H1 (cell line): ENCODE results near the gene C19orf73. TPM values are rescaled to one million over a fixed set of nuclear protein-coding genes. Genes with fewer than 3 reads are reported as not detected.

Experiments
- CTCF ChIA-PET: fragments of 300-600 bp; sonication (Branson Sonifier 250); formaldehyde crosslinking; loops from one replicate; lab custom pipeline; 2021; ENCODE audit not compliant: partially characterized antibody; lab: Charles Lee
- POLR2A ChIA-PET: fragments of 300-600 bp; sonication (Branson Sonifier 250); formaldehyde crosslinking; loops from one replicate; lab custom pipeline; 2021; ENCODE audit warnings: inconsistent platforms; ENCODE audit not compliant: partially characterized antibody; lab: Charles Lee
- DNase-seq, 2 experiments: peaks; one replicate each; pipeline versions ENCODE4 v3.0.0 to v3.0.0-alpha.2; 2010 to 2022; ENCODE audit warnings: low spot score in 2 of 2, low read depth in 1 of 2, mixed read lengths in 1 of 2
- FAIRE-seq: peaks from 2 replicates; lab custom pipeline; 2011; peaks lifted over from hg19 to GRCh38; lab: Jason Lieb, UNC
- H2AFZ ChIP-seq: 2 replicates; pipeline ENCODE4 v1.8.1; 2012; ENCODE audit warnings: low read length, inconsistent platforms
- H2AK5ac ChIP-seq: 2 replicates; pipeline ENCODE4 v1.6.1; 2013; ENCODE audit warnings: low read depth, low read length
- H2BK120ac ChIP-seq: replicated peaks from 2 replicates; pipeline ENCODE3; 2013; ENCODE audit warnings: low read depth, low read length, inconsistent platforms
- H2BK12ac ChIP-seq: 2 replicates; pipeline ENCODE4 v1.6.1; 2013; ENCODE audit warnings: low read depth, low read length
- H2BK15ac ChIP-seq: 2 replicates; pipeline ENCODE4 v1.6.1; 2013; ENCODE audit warnings: low read length
- H2BK20ac ChIP-seq: 2 replicates; pipeline ENCODE4 v1.6.1; 2013; ENCODE audit warnings: low read length
- H2BK5ac ChIP-seq: 2 replicates; pipeline ENCODE4 v1.6.1; 2013; ENCODE audit warnings: low read depth, low read length
- H3K14ac ChIP-seq: 2 replicates; pipeline ENCODE4 v1.6.1; 2013; ENCODE audit warnings: inconsistent platforms; ENCODE audit not compliant: insufficient read length
- H3K18ac ChIP-seq: 2 replicates; pipeline ENCODE4 v1.6.1; 2013; ENCODE audit warnings: low read length; ENCODE audit errors: extremely low read depth
- H3K23ac ChIP-seq: 2 replicates; pipeline ENCODE4 v1.6.1; 2013; ENCODE audit warnings: inconsistent platforms; ENCODE audit not compliant: insufficient read length
- H3K23me2 ChIP-seq: 2 replicates; pipeline ENCODE4 v1.6.1; 2013; ENCODE audit warnings: low read depth, low read length
- H3K27ac ChIP-seq: 2 replicates; pipeline ENCODE4 v1.6.1; 2011; ENCODE audit warnings: low read depth, low read length, inconsistent platforms
- H3K27me3 ChIP-seq, 4 experiments: replicated peaks in 1 of 4; 1 replicate in 1 of 4; 2 replicates in 3 of 4; pipeline versions ENCODE4 v1.6.1 to v1.8.1; 2011 to 2013; ENCODE audit warnings: low read length in 3 of 4, mild to moderate bottlenecking in 3 of 4, inconsistent platforms in 2 of 4, mixed read lengths in 2 of 4, moderate library complexity in 1 of 4; ENCODE audit not compliant: control insufficient read depth in 3 of 4, insufficient read depth in 3 of 4; ENCODE audit errors: extremely low read depth in 1 of 4
- H3K36me3 ChIP-seq, 4 experiments: 2 replicates each; pipeline versions ENCODE4 v1.6.1 to v1.8.1; 2011 to 2013; ENCODE audit warnings: mild to moderate bottlenecking in 4 of 4, low read length in 3 of 4, moderate library complexity in 2 of 4, control low read depth in 1 of 4, inconsistent platforms in 1 of 4; ENCODE audit not compliant: insufficient read depth in 4 of 4, control insufficient read depth in 2 of 4
- H3K4ac ChIP-seq: replicated peaks from 2 replicates; pipeline ENCODE3; 2013; ENCODE audit warnings: low read length, low read depth, mixed read lengths, inconsistent platforms; ENCODE audit not compliant: insufficient read length
- H3K4me1 ChIP-seq, 4 experiments: replicated peaks in 1 of 4; 1 replicate in 1 of 4; 2 replicates in 3 of 4; pipeline versions ENCODE4 v1.6.1 to v1.8.1; 2011 to 2013; ENCODE audit warnings: low read length in 3 of 4, inconsistent platforms in 2 of 4, mixed read lengths in 1 of 4; ENCODE audit not compliant: insufficient read depth in 4 of 4, control insufficient read depth in 3 of 4
- H3K4me2 ChIP-seq, 2 experiments: 2 replicates each; pipeline versions ENCODE4 v1.6.1 to v1.8.1; 2011 to 2013; ENCODE audit warnings: low read depth in 2 of 2, low read length in 2 of 2, control low read depth in 1 of 2, inconsistent platforms in 1 of 2, mild to moderate bottlenecking in 1 of 2; ENCODE audit not compliant: insufficient read depth in 1 of 2
- H3K4me3 ChIP-seq, 4 experiments: fragments of 200-600, 300-600 bp in 1 of 4; sonication (generic), shearing (Covaris generic), sonication (Bioruptor Twin) in 1 of 4; 2 replicates each; pipeline versions ENCODE4 v1.5.1 to v1.8.1; 2011 to 2016; ENCODE audit warnings: low read length in 4 of 4, low read depth in 3 of 4, control low read depth in 2 of 4, inconsistent platforms in 2 of 4, mild to moderate bottlenecking in 2 of 4, mixed read lengths in 1 of 4, moderate library complexity in 1 of 4; ENCODE audit not compliant: insufficient read depth in 2 of 4; ENCODE audit errors: extremely low read depth in 1 of 4
- H3K56ac ChIP-seq: replicated peaks from 2 replicates; pipeline ENCODE3; 2013; ENCODE audit warnings: low read depth, mild to moderate bottlenecking, mixed read lengths, low read length, inconsistent platforms; ENCODE audit not compliant: insufficient read length
- H3K79me1 ChIP-seq: 2 replicates; pipeline ENCODE4 v1.6.1; 2013; ENCODE audit warnings: low read depth, low read length, control low read depth
- H3K79me2 ChIP-seq, 2 experiments: 2 replicates each; pipeline versions ENCODE4 v1.6.1 to v1.8.1; 2012 to 2013; ENCODE audit warnings: low read length in 2 of 2, mild to moderate bottlenecking in 2 of 2, inconsistent platforms in 1 of 2; ENCODE audit not compliant: insufficient read depth in 2 of 2, control insufficient read depth in 1 of 2
- H3K9ac ChIP-seq, 4 experiments: replicated peaks in 1 of 4; 1 replicate in 1 of 4; 2 replicates in 3 of 4; pipeline versions ENCODE4 v1.6.1 to v1.8.1; 2011 to 2013; ENCODE audit warnings: low read depth in 3 of 4, low read length in 3 of 4, control low read depth in 2 of 4, mild to moderate bottlenecking in 2 of 4, moderate library complexity in 2 of 4, inconsistent platforms in 1 of 4; ENCODE audit errors: extremely low read depth in 1 of 4
- H3K9me3 ChIP-seq, 2 experiments: 2 replicates each; pipeline versions ENCODE4 v1.6.1 to v1.8.1; 2012 to 2013; ENCODE audit warnings: mild to moderate bottlenecking in 2 of 2, moderate library complexity in 2 of 2, control low read depth in 1 of 2, inconsistent platforms in 1 of 2, low read depth in 1 of 2, low read length in 1 of 2, mixed read lengths in 1 of 2; ENCODE audit not compliant: insufficient read depth in 2 of 2
- H4K20me1 ChIP-seq, 2 experiments: replicated peaks in 1 of 2; 2 replicates each; pipeline versions ENCODE3 to v1.8.1; 2011 to 2013; ENCODE audit warnings: inconsistent platforms in 2 of 2, low read length in 2 of 2, mild to moderate bottlenecking in 1 of 2; ENCODE audit not compliant: insufficient read depth in 2 of 2, control insufficient read depth in 1 of 2
- H4K5ac ChIP-seq: 2 replicates; pipeline ENCODE4 v1.6.1; 2013; ENCODE audit warnings: low read length, low read depth, mixed read lengths, inconsistent platforms; ENCODE audit not compliant: insufficient read length
- H4K8ac ChIP-seq: 2 replicates; pipeline ENCODE4 v1.8.0; 2013; ENCODE audit warnings: mild to moderate bottlenecking, moderate library complexity, low read length, inconsistent platforms; ENCODE audit not compliant: insufficient read depth; ENCODE audit errors: extremely low read depth
- H4K91ac ChIP-seq: replicated peaks from 2 replicates; pipeline ENCODE3; 2013; ENCODE audit warnings: low read length, mixed read lengths, inconsistent platforms; ENCODE audit not compliant: insufficient read length
- CHD1 ChIP-seq: IDR thresholded peaks from 2 replicates; pipeline ENCODE4 v1.6.1; 2012; ENCODE audit warnings: low read depth, low read length, improper control_type of control experiment
- E2F6 ChIP-seq: IDR thresholded peaks from 2 replicates; pipeline ENCODE4 v1.6.1; 2012; ENCODE audit warnings: inconsistent platforms
- KDM4A ChIP-seq: IDR thresholded peaks from one replicate; pipeline ENCODE4 v1.7.1; 2012; ENCODE audit warnings: low read depth, mild to moderate bottlenecking, moderate library complexity, low read length, inconsistent platforms; ENCODE audit not compliant: severe bottlenecking
- RXRA ChIP-seq: IDR thresholded peaks from 2 replicates; pipeline ENCODE4 v1.6.1; 2011; ENCODE audit warnings: low read depth, mild to moderate bottlenecking, low read length, moderate library complexity; ENCODE audit not compliant: insufficient read depth
- SIX5 ChIP-seq: IDR thresholded peaks from 2 replicates; pipeline ENCODE4 v1.6.1; 2011; ENCODE audit warnings: mild to moderate bottlenecking, low read depth, low read length
- TAF1 ChIP-seq: IDR thresholded peaks from 2 replicates; pipeline ENCODE4 v1.6.1; 2011; ENCODE audit warnings: mild to moderate bottlenecking, low read depth, low read length
- WGBS, 2 experiments: shearing (Covaris generic) in 1 of 2; methylation state at CpG; one replicate each; pipeline versions ENCODE4 v1.1.6 to v1.1.7; 2013 to 2015; ENCODE audit warnings: low lambda C conversion rate in 2 of 2, mixed read lengths in 2 of 2, inconsistent platforms in 1 of 2, low coverage in 1 of 2, missing lambda C conversion rate in 1 of 2; ENCODE audit not compliant: insufficient replicate concordance in 2 of 2, insufficient coverage in 1 of 2, insufficient read length in 1 of 2; ENCODE audit errors: extremely low coverage in 1 of 2, missing lambda C conversion rate in 1 of 2; 5-methylcytosine and 5-hydroxymethylcytosine counted together
- polyA plus RNA-seq, 7 experiments: library from polyadenylated mRNA; depleted of rRNA in 3 of 7; stranded (reverse) in 5 of 7; unstranded in 2 of 7; fragments of >200 nt in 5 of 7; fragments of 200-250 nt in 2 of 7; gene quantifications; 1 replicate in 5 of 7; 2 replicates in 1 of 7; 4 replicates in 1 of 7; pipeline versions ENCODE4 v1.2.1 to v1.2.3, GENCODE V29; 2011 to 2013; ENCODE audit warnings: missing spikeins in 2 of 7, mixed read lengths in 2 of 7
- total RNA-seq: library from RNA; stranded (reverse); fragmentation: NEBNext Ultra II Directional; extraction: Animal tissue kit (Norgen Biotek cat#: 25700); gene quantifications from 2 replicates; pipeline ENCODE4 v1.2.1, GENCODE V29; 2021
- TF ChIP-seq, protein P1 (sequence below), 3 experiments: IDR thresholded peaks; 1 replicate in 2 of 3; 2 replicates in 1 of 3; pipeline versions ENCODE4 v1.5.1 to v1.6.1; 2011; ENCODE audit warnings: low read length in 3 of 3, mild to moderate bottlenecking in 3 of 3, inconsistent platforms in 2 of 3, low read depth in 1 of 3, moderate library complexity in 1 of 3; ENCODE audit not compliant: insufficient read depth in 1 of 3; ENCODE audit errors: control extremely low read depth in 1 of 3

C19orf73 gene
- total and polyA plus RNA-seq, 2 of the 8 experiments (the other 6 are each of a cell fraction or from before 2014, with no cell fraction given) = 2.5 to 4.6 TPM

- Histone ChIP-seq H3K18ac (peak within 1 kb of the TSS; percentile 48; the same call in 1 of the 2 replicates), H2BK15ac (peak within 1 kb of the TSS; percentile 88; the same call in 1 of the 2 replicates), H3K56ac (no peak within 1 kb of the TSS), H3K23ac (no peak within 1 kb of the TSS), H3K14ac (no peak within 1 kb of the TSS), H3K4ac (no peak within 1 kb of the TSS), H2BK12ac (peak within 1 kb of the TSS; percentile 45; the same call in 1 of the 2 replicates), H3K79me2 (no peaks in the 10 kb centered on the region), H3K4me1 (peaks cover 0 to 22% (median 16%) of the 10 kb centered on the region in 4 experiments; a peak in 6 of 7 replicates), H3K27ac (no peak within 1 kb of the TSS), H4K20me1 (no peaks in the 10 kb centered on the region), H4K5ac (no peak within 1 kb of the TSS), H3K79me1 (no peaks in the 10 kb centered on the region), H3K36me3 (no peaks in the 10 kb centered on the region), H3K4me2 (peak within 1 kb of the TSS; percentile 28 to 46; a peak in 3 of 4 replicates), H2BK120ac (peak within 1 kb of the TSS; percentile 18), H4K91ac (peak within 1 kb of the TSS; percentile 94), H2BK20ac (peak within 1 kb of the TSS; percentile 56), H3K9me3 (no peaks in the 10 kb centered on the region), H3K27me3 (peaks cover 0 to 14% (median 9%) of the 10 kb centered on the region in 4 experiments; a peak in 4 of 7 replicates), H4K8ac (peak within 1 kb of the TSS; percentile 87), H2AFZ (no peak within 1 kb of the TSS), H3K23me2 (peaks cover 19% of the 10 kb centered on the region; the same call in 1 of the 2 replicates), H2AK5ac (peak within 1 kb of the TSS; percentile 58), H3K4me3 (peak within 1 kb of the TSS in 1 of 4 experiments; percentile 36; a peak in 1 of 8 replicates), H2BK5ac (no peak within 1 kb of the TSS), H3K9ac (no peak within 1 kb of the TSS; a peak in 1 of 7 replicates)
- DNase-seq = peak in 1 of 2 experiments; percentile 51
- no peak for FAIRE-seq
- POLR2A ChIA-PET = interaction anchor here (1.0 kb wide), 1 partner anchor 38 kb away, joined by 4 read pairs; no protein-coding TSS in a partner anchor
- CTCF ChIA-PET = interaction anchor here (0.6 to 2.2 kb wide), 7 partner anchors 9 to 58 kb away, joined by 3 to 9 read pairs (median 4); no protein-coding TSS in a partner anchor
- 73% methylated on average over 12 of the region's 19 CpGs; no CpG with 5 or more reads in 1 of the 2 experiments for WGBS, 2 experiments
- TF ChIP-seq CHD1 (no peak), SIX5 (no peak), RXRA (no peak), TAF1 (no peak), E2F6 (no peak), KDM4A (no peak)
- TF ChIP-seq, protein P1, sequence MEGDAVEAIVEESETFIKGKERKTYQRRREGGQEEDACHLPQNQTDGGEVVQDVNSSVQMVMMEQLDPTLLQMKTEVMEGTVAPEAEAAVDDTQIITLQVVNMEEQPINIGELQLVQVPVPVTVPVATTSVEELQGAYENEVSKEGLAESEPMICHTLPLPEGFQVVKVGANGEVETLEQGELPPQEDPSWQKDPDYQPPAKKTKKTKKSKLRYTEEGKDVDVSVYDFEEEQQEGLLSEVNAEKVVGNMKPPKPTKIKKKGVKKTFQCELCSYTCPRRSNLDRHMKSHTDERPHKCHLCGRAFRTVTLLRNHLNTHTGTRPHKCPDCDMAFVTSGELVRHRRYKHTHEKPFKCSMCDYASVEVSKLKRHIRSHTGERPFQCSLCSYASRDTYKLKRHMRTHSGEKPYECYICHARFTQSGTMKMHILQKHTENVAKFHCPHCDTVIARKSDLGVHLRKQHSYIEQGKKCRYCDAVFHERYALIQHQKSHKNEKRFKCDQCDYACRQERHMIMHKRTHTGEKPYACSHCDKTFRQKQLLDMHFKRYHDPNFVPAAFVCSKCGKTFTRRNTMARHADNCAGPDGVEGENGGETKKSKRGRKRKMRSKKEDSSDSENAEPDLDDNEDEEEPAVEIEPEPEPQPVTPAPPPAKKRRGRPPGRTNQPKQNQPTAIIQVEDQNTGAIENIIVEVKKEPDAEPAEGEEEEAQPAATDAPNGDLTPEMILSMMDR (IDR thresholded peaks at IDR 0.05; ENCODE audit: control extremely low read depth in 1 of 3, insufficient read depth in 1 of 3, low read depth in 1 of 3, low read length in 3 of 3) = no peak
Observed at GRCh38 chr19:49155005-49155819, 36.3 kb upstream of the C19orf73 start, which contains the start of gene HRC. HRC (minus strand) TSS chr19:49155396; CDS start chr19:49155237, 159 bp downstream.
